ENCODE results near the gene ZSCAN4. TPM values are rescaled to one million over a fixed set of nuclear protein-coding genes. Genes with fewer than 3 reads are reported as not detected.

The ZSCAN4 gene
- total RNA-seq, 2 donors from 2014 or later: 0.24 TPM; not detected in 1

DNA sequence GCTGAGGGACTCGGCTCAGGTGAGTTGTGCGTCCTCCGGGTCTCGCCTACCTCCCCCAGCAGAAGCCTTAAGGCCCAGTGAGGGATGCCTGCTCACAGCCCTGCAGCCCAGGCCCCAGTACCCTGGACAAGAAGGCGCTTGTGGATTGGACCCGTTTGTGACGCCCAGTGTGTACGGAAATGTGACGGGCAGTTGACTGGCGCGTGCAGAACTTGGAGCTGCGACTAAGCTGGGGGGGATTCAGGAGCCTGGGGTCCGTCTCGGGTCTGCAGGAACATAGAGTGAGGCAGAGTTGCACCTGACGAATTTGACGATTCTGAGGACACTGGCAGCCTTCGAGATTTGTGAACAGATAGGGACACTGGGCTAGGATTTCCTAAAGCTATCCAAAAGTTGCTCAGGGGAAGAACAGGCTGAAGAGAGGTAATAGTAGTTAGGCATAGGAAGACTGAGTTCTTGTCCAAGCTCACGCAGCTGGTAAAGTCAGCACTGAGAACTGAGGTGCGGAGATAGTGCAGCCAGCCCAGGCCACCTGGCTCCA is 13.6 kb downstream of the ZSCAN4 start:
- H3K27me3 ChIP-seq: no peaks in the 10 kb centered on the region
- H3K9me3 ChIP-seq: peaks cover 6 to 39% of the 10 kb centered on the region in 2 donors
- H3K4me1 ChIP-seq: peaks cover 0 to 20% of the 10 kb centered on the region in 2 donors
- H3K27ac ChIP-seq: peak overlapping the region; percentile 58 to 71
- H3K36me3 ChIP-seq: peaks cover 27% of the 10 kb centered on the region
- DNase-seq (ENCODE audit: low spot score): no peak
- peak overlapping the region; percentile 95 to 100 for H3K4me3 ChIP-seq
- TF ChIP-seq, protein P1, sequence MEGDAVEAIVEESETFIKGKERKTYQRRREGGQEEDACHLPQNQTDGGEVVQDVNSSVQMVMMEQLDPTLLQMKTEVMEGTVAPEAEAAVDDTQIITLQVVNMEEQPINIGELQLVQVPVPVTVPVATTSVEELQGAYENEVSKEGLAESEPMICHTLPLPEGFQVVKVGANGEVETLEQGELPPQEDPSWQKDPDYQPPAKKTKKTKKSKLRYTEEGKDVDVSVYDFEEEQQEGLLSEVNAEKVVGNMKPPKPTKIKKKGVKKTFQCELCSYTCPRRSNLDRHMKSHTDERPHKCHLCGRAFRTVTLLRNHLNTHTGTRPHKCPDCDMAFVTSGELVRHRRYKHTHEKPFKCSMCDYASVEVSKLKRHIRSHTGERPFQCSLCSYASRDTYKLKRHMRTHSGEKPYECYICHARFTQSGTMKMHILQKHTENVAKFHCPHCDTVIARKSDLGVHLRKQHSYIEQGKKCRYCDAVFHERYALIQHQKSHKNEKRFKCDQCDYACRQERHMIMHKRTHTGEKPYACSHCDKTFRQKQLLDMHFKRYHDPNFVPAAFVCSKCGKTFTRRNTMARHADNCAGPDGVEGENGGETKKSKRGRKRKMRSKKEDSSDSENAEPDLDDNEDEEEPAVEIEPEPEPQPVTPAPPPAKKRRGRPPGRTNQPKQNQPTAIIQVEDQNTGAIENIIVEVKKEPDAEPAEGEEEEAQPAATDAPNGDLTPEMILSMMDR (IDR thresholded peaks at IDR 0.05): no peak

DNA sequence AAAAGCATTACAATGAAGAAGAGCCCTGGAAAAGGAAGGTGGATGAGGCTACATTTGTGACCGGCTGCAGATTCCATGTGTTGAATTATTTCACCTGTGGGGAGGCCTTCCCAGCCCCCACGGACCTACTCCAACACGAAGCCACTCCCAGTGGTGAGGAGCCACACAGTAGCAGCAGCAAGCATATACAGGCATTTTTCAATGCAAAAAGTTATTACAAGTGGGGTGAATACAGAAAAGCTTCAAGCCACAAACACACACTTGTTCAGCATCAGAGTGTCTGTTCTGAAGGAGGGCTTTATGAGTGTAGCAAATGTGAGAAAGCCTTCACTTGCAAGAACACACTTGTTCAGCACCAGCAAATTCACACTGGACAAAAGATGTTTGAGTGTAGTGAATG is 18.0 kb downstream of the ZSCAN4 start:
- Histone ChIP-seq H3K4me3 (no peak overlapping the region), H3K9me3 (peaks cover 25 to 77% of the 10 kb centered on the region in 2 donors), H3K4me1 (peaks cover 0 to 20% of the 10 kb centered on the region in 2 donors), H3K36me3 (peaks cover 42% of the 10 kb centered on the region), H3K27ac (no peak overlapping the region), H3K27me3 (no peaks in the 10 kb centered on the region)
- TF ChIP-seq, protein P1 (IDR thresholded peaks at IDR 0.05): no peak
- no peak for DNase-seq (ENCODE audit: low spot score)

DNA sequence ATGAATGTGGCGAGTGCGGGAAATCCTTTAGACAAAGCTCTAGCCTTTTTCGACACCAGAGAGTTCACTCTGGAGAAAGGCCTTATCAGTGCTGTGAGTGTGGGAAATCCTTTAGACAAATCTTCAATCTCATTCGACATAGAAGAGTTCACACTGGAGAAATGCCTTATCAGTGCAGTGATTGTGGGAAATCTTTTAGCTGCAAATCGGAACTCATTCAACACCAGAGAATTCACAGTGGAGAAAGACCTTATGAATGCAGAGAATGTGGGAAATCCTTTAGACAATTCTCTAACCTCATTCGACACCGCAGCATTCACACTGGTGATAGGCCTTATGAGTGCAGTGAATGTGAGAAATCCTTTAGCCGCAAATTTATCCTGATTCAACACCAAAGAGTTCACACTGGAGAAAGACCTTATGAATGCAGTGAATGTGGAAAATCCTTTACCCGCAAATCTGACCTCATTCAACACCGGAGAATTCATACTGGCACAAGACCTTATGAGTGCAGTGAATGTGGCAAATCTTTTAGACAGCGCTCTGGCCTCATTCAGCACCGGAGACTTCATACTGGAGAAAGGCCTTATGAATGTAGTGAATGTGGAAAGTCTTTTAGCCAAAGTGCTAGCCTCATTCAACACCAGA is 18.8 kb downstream of the ZSCAN4 start:
- peaks cover 0 to 16% of the 10 kb centered on the region in 2 donors for H3K4me1 ChIP-seq
- no peak for DNase-seq (ENCODE audit: low spot score)
- no peak overlapping the region for H3K4me3 ChIP-seq
- peaks cover 42% of the 10 kb centered on the region for H3K36me3 ChIP-seq
- no peak overlapping the region for H3K27ac ChIP-seq
- H3K27me3 ChIP-seq: no peaks in the 10 kb centered on the region
- H3K9me3 ChIP-seq: peaks cover 25 to 77% of the 10 kb centered on the region in 2 donors
- TF ChIP-seq, protein P1 (IDR thresholded peaks at IDR 0.05): no peak

DNA sequence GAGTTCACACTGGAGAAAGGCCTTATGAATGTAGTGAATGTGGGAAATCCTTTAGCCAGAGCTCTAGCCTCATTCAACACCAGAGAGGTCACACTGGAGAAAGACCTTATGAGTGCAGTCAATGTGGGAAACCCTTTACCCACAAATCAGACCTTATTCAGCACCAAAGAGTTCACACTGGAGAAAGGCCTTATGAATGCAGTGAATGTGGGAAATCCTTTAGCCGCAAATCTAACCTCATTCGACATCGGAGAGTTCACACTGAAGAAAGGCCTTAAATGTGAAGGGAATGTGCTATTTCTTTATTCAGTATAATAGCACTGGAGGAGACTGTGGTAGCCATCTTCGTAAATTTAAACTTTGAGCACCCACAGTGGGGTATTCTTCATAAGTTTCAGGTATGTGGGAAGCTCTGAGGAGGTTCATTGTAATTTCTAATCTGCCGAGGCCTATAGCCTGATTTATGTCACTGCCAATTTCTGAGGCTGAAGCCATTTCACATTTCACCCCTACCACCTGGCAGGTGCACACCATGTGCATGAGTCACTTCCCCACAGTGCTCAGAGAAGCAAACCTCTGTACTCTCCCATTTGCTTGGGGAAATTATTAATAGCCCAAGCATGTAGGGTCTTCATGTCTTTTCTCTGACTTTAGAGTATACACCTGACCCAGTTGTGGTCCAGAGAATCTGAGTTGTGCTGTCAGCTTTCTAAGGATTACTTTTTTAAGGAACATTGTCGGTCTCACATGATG is 19.5 kb downstream of the ZSCAN4 start:
- TF ChIP-seq, protein P1 (IDR thresholded peaks at IDR 0.05): no peak
- H3K4me3 ChIP-seq: no peak overlapping the region

DNA sequence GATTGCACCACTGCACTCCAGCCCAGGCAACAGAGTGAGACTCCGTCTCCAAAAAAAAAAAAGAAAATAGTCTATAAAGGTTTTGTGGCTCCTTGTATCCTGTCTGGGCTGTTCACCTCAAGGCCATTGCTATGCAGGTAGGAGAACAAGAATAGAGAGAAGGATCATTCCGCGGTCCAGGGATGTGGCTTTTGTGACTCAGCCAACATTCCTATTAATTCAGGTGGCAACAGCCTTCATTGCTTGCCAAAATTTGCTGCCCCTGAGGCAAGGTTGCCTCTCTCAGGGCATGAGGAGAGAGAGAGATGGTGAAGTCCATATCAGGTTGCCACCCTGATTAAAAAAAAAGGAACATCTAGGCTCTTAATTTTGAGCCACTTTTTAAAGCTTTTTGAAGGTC is 21.0 kb downstream of the ZSCAN4 start:
- no peaks in the 10 kb centered on the region for H3K27me3 ChIP-seq
- TF ChIP-seq, protein P1 (IDR thresholded peaks at IDR 0.05): no peak
- H3K9me3 ChIP-seq: peaks cover 25 to 64% of the 10 kb centered on the region in 2 donors
- DNase-seq (ENCODE audit: low spot score): no peak
- H3K4me1 ChIP-seq: no peaks in the 10 kb centered on the region
- H3K27ac ChIP-seq: no peak overlapping the region
- peaks cover 41% of the 10 kb centered on the region for H3K36me3 ChIP-seq
- no peak overlapping the region for H3K4me3 ChIP-seq

More for the DNA sequence above, 19.5 kb downstream of the ZSCAN4 start:
- peaks cover 0 to 9% of the 10 kb centered on the region in 2 donors for H3K4me1 ChIP-seq
- no peak overlapping the region for H3K27ac ChIP-seq
- no peak for DNase-seq (ENCODE audit: low spot score)
- peaks cover 42% of the 10 kb centered on the region for H3K36me3 ChIP-seq
- no peaks in the 10 kb centered on the region for H3K27me3 ChIP-seq
- peaks cover 25 to 77% of the 10 kb centered on the region in 2 donors for H3K9me3 ChIP-seq

All from right atrium auricular region (tissue), 2 donors.